ENCODE data around the gene ATAT1. TPM values are rescaled to one million over a fixed set of nuclear protein-coding genes. Genes with fewer than 3 reads are reported as not detected.

Gene ATAT1
- total and polyA plus RNA-seq, 10 of the 15 experiments (the other 5 are each of a cell fraction or from before 2014, with no cell fraction given) = 1.1 to 14.2 (median 6.9) TPM

GRCh38 chr6:30618270-30618797 lies 8.3 kb upstream of the ATAT1 start:
- Histone ChIP-seq H3K36me3 (ENCODE audit: control insufficient read depth in 2 of 2, insufficient read depth in 2 of 2, low read length in 1 of 2) (peaks cover 6 to 33% of the 10 kb centered on the region in 2 experiments; a peak in 3 of 4 replicates), H3K4me2 (ENCODE audit: control insufficient read depth, insufficient read depth) (peak overlapping the region; percentile 81), H3K4me3 (peak overlapping the region; percentile 80), H3K4me1 (ENCODE audit: control insufficient read depth, insufficient read depth, low read length) (peaks cover 3% of the 10 kb centered on the region), H3K9me3 (replicated peaks; ENCODE audit: control insufficient read depth, insufficient read depth, low read length) (no peaks in the 10 kb centered on the region; the same call in 2 of the 3 replicates), H2AFZ (ENCODE audit: control insufficient read depth, low read depth, low read length) (peak overlapping the region; percentile 1; the same call in 1 of the 2 replicates), H3K27ac (ENCODE audit: control insufficient read depth, insufficient read depth) (peak overlapping the region; percentile 99), H3K27me3 (replicated peaks in 1 of 2; ENCODE audit: control insufficient read depth in 2 of 2, insufficient read depth in 2 of 2, low read length in 1 of 2) (no peaks in the 10 kb centered on the region), H3K79me2 (ENCODE audit: control insufficient read depth, insufficient read depth, low read length) (peaks cover 56% of the 10 kb centered on the region), H3K9ac (ENCODE audit: control insufficient read depth, insufficient read depth, low read length) (peak overlapping the region; percentile 95), H4K20me1 (ENCODE audit: control insufficient read depth, insufficient read depth) (0 out of 2 replicates have a peak, but pooled peaks cover 6% of the 10 kb centered on the region)
- DNase-seq (ENCODE audit: low read depth, low spot score) (no peak), FAIRE-seq (no peak), ATAC-seq (no peak)
- CTCF ChIA-PET = interaction anchor here (0.6 to 2.1 kb wide), 13 partner anchors 11 to 259 kb away, joined by 3 to 8 read pairs (median 5); partner anchors contain the start of genes DHX16 and PRR3
- TF ChIP-seq RUNX3 (IDR thresholded peaks at IDR 0.05; ENCODE audit: low read length) (no peak), GATAD2B (conservative IDR thresholded peaks at IDR 0.05; ENCODE audit: low read depth) (no peak), ZBTB11 (CRISPR knock-in tag; IDR thresholded peaks at IDR 0.05) (no peak), CBX5 (IDR thresholded peaks at IDR 0.05; ENCODE audit: low read depth) (no peak), MEF2A (IDR thresholded peaks at IDR 0.05; ENCODE audit: insufficient read depth, low read depth, low read length) (no peak), CEBPB (IDR thresholded peaks at IDR 0.05; ENCODE audit: borderline replicate concordance in 1 of 2, low read depth in 2 of 2, low read length in 2 of 2) (no peak), CBFB (IDR thresholded peaks at IDR 0.05; ENCODE audit: low read depth) (no peak), CBX3 (IDR thresholded peaks at IDR 0.05; ENCODE audit: borderline replicate concordance, low read depth) (no peak), ZNF207 (IDR thresholded peaks at IDR 0.05; ENCODE audit: borderline replicate concordance) (no peak), IKZF2 (IDR thresholded peaks at IDR 0.05) (no peak), GABPA (IDR thresholded peaks at IDR 0.05; ENCODE audit: low read depth) (no peak), POU2F2 (IDR thresholded peaks at IDR 0.05; ENCODE audit: borderline replicate concordance, low read depth, low read length) (no peak), TCF12 (IDR thresholded peaks at IDR 0.05; ENCODE audit: low read depth, low read length) (no peak), USF1 (IDR thresholded peaks at IDR 0.05; ENCODE audit: borderline replicate concordance, extremely low read length, insufficient read depth, low read depth, low read length) (no peak)
- WGBS (ENCODE audit: insufficient coverage, insufficient replicate concordance, low lambda C conversion rate, missing lambda C conversion rate) = under 1% methylated on average over 8 of the region's 8 CpGs
- POLR2A ChIA-PET = interaction anchor here (0.7 to 2.0 kb wide), 20 partner anchors 8 to 204 kb away, joined by 3 to 11 read pairs (median 4); partner anchors contain the start of genes ABCF1, ATAT1, DHX16 and NRM
- SMC1A ChIA-PET (ENCODE audit: uncharacterized antibody, unreplicated experiment) = interaction anchor here (0.8 to 2.8 kb wide), 14 partner anchors 8 to 295 kb away, joined by 3 to 12 read pairs (median 4); partner anchors contain the start of genes ATAT1, C6orf136, DHX16 and VARS2
- BruUV-seq (replicated peaks) = no TSS peak
- in situ Hi-C loops (cut with MboI) (loop anchor here (5.0 kb wide), 1 partner anchor 99 kb away; the partner anchor contains the start of gene MDC1), intact Hi-C loops (cut with micrococcal nuclease; ENCODE audit: unreplicated experiment) (no loop called here)
- RAD21 ChIA-PET (ENCODE audit: unreplicated experiment) = interaction anchor here (0.9 to 1.5 kb wide), 2 partner anchors 89 to 113 kb away, joined by 4 to 8 read pairs; no protein-coding TSS in a partner anchor

Data from GM12878 (cell line).